T follicular helper cell (primary cell): Measurements from ENCODE around the gene JAZF1.
A peak's percentile ranks its signal among the peaks of the same experiment; 100 is the strongest.

Source experiments
- DNase-seq: peaks from one replicate; pipeline ENCODE4 v3.0.0-alpha.2; 2020; ENCODE audit warnings: low read depth

The JAZF1 gene

DNA sequence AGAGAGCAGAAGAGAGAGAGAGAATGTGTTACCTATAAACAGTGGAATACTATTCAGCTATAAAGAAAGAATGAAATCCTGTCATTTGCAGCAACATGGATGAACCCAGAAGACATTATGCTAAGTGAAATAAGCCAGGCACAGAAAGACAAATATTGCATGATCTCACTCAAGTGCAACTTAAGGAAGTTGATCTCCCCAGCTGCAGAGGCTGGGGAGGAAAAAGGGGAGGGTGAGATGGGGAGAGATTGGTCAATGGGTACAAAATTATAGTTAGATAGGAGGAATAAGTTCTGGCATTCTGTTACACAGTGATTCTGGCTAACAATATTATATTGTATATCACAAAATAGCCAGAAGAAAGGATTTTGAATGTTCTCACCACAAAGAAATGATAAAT is 11.2 kb upstream of the JAZF1 start:
- DNase-seq: no peak

DNA sequence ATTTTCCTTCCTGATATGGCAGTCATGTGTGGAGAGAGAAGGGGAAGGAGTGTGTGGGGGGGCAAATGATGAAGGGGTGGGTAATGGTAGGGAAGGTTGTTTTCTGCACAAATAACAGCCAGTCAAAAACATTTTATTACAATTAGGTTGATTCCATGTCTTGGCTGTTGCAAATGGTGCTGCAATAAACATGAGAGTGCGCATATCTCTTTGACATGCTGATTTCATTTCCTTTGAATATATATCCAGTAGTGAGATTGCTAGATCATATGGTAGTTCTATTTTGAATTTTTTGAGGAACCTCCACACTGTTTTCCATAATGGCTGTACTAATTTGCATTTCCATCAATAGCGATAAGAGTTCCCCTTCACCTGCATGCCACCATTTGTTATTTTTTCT is 10.6 kb upstream of the JAZF1 start:
- no peak for DNase-seq

DNA sequence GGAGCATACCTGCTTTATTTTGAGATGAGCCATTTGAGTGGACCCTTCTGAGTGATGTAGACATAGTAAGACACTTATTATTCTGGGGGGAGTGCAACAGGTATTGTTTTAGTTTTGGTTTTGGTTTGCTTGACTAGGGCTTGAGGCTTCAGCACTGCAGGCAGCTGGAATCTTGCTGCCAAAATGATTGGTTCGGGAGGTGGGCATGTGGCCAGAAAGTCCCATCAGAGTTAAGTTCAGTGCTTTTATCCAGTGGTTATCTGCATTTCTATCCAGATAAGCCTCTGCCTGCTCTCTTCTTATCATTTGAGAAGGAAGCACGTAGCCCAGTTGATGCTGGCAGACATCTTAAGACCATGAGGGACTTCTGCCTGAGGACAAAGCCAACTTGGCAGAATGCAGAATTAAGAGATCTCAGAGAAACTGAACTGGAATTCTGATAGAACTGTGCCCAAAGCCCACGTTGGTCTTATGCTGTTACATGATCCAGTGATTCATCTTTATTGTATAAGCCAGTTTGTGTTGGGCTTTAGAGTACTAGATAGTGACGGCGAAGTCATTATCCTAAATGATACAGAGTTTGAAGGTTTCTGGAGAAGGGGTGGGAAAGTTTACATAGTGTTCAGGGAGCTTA is 9.6 kb upstream of the JAZF1 start:
- DNase-seq: no peak

DNA sequence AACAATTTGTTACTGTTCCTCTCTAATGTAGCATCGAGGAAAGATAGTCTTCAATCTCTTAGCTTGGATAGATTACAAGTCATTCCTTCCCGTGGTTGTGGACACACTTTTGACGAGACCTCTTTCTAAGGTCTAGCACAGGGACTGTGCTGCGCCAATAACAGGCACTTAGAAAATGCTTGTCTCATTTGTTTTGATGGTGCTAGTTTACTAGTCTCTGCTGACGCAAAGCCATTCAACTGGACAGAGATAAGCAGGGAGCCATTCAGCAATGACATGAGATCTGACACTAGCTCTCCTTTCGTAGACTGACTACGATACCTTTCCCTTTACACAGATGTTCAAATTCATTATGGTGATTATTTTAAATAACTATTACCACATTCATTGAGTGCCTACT is 6.4 kb upstream of the JAZF1 start:
- DNase-seq: no peak

DNA sequence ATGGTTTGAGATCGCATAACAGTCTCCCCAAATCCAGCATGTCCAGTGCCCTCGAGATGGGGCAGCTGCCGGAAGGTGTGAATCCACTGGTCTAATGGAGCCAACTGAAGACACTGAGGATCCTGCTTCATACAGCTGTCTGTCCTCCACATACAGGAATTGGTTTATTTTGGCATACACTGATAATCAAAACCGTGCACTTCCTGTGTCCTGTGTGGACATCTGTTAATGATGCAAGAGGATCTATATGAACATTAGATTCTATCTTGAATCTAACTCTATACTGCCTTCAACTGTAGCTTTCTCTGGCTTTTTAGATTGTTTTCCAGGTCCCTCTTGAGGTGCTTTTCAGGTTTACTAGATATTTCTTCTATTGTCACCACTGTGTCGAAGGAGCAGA is 3.0 kb upstream of the JAZF1 start:
- no peak for DNase-seq

DNA sequence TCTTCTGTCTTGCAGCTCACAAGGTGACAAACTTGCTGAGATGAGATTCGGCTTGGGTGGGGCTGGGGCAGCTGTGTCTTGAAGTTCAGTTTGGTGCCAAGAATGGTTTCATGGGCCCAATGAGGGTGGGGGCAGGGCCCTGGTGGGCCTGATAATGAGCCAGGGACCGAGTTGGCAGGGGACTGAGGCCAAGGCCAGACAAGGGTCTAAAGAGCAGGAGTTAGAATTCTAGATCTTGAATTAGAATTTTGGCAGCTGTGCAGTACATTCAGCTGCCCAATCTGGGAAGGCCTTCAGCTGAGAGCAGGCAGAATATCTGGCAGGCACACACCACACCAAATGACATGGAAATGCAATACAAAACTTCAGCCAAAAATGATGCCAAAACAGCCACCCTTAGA is 1.5 kb upstream of the JAZF1 start:
- no peak for DNase-seq

DNA sequence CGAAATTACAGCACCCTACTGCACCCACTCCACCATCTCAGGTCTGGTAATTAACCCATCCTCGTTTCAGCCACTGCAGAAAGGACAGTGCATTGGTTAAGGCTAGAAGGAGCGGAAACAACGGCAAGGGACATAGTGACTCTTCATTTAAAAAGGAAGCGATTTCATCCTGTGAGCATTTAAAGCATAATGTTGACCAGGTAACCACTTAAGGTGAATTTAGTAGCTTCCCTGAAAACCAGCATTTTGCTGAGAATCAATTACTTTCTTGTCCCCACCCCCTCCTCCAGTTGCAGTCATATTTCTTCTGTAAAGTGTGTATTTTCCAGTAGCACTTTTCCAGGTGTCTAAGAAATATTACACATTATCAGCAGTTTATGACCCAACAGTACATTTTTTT is 821 bp upstream of the JAZF1 start:
- DNase-seq: no peak

DNA sequence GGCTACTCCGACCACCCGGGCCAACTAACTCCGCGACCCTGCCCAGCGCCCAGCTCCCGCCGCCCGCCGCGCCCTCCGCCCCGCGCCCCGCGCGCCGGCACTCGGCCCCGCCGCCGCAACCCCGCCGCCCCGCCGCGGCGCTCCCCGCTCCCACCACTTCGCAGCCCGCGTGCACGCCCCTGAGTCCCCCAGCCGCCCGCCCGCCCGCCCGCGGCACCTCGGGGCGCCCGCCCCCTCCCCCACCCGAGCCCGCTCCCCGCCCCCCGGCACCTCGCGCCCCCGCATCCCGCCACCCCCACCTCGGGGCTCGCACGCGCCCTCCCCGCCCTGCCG is 598 bp downstream of the JAZF1 start:
- no peak for DNase-seq

DNA sequence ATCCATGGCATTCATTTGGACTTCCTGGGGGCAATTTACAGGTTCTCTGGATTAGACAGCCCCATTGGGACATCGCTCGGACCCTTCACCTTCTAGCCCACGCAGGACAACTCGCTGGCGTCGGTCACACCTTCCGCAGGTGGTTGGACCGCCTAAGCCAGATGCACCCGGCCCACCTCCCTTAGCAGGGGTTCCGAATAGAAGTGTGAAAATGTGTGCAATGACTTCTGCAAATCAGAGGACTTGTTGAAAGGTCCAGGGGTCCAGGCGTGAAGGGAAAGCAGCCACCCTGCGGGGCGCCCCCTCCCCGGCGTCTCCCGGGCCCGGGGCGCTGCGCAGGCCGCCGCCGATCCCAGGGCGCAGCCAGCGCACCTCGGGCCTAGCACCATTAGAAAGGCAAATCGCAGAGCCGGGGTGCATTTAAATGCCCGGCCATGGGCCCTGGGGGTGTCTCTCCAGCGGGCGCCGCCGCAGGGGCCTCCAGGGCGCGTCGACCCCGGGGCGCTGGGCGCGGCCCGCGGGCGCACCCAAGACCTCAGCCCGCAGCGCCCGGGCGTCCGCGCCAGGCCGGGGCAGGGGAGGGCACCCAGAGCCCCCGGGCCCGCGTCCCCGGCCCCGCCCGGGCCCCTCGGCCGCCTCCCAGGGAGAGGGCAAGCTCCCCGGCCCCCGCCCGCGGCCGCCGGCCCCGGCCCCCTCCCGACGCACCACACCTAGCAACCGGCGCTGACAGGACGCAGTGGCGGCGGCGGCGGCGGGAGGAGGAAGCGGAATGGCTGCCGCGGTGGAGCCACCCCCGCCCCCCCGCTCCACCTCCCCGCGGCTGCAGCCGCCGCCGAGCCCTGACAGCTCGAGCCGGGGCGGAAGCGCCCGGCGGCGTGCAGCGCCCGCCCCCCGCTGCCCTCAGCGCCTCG is 1.2 kb downstream of the JAZF1 start:
- DNase-seq: peak; percentile 61

DNA sequence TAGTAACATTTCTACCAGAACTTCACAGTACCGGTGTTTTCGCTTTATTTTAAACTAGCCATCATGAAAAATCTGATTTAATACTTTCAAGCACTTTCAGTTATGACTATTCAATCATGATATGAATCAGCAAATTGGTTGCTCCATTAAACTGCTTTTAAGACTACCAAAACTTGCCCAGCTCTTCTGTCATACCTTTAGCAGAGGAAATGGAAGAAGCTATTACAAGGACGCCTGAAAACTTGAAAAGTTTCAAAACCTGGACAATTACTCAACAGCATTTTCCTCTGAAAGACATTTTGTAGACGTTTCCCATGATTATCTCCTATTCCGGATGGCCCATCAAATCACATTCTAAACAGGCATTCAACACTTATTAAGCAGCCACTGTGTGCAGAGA is 2.0 kb downstream of the JAZF1 start:
- no peak for DNase-seq

DNA sequence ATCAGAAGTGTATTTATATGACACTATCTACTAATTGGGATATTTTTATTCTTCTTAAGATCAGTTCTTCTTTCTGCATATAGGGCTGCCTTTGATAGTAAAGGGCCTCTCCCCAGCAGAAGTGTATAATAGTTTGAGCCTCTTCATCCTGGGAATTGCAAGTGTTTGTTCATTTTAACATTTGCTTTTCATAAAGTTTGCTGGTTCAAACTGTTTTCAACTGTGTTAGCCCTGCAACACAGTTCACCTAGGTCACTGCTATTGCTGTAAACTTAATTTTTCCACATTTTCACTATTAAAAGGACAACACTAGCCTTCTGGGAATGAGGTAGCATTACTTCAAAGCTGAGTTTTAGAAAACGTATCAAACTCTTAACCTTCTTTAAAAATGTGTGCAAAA is 2.8 kb downstream of the JAZF1 start:
- no peak for DNase-seq

DNA sequence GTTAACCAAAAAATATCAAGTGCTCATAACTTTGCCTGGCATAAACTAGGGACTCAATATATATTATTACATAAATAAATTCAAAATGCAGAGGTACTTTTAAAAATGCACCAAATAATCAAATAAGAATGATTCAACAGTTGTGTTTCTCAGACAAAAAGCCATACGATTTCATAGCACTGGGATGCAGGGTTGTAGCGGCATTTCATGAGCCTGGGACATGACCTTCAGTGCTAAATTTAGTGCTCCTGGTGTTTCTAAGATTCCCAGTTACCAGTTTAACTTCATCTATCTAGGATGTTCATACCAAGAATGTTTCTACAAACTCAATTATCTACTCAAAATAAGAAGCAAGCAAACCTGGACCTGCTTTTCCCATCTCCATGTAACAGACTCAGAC is 4.0 kb downstream of the JAZF1 start:
- no peak for DNase-seq

DNA sequence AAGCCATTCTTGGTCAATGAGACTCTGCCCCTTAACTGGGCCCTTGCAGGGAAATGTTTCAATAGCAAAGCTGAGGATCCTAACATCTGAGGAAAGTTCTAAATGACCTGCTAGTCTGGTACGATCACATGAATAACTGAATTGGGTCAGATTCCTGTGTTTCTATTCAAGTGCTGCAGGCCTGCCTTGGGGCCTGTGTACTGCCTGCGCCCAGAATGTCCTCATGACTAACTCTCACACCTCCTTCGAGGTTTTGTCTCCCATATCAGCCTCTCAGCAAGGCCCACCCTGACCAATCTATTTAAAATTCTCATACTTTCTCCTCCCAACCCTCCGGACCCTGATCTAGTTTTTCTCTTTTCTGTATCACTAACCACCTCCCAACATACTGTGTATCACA is 4.4 kb downstream of the JAZF1 start:
- no peak for DNase-seq

DNA sequence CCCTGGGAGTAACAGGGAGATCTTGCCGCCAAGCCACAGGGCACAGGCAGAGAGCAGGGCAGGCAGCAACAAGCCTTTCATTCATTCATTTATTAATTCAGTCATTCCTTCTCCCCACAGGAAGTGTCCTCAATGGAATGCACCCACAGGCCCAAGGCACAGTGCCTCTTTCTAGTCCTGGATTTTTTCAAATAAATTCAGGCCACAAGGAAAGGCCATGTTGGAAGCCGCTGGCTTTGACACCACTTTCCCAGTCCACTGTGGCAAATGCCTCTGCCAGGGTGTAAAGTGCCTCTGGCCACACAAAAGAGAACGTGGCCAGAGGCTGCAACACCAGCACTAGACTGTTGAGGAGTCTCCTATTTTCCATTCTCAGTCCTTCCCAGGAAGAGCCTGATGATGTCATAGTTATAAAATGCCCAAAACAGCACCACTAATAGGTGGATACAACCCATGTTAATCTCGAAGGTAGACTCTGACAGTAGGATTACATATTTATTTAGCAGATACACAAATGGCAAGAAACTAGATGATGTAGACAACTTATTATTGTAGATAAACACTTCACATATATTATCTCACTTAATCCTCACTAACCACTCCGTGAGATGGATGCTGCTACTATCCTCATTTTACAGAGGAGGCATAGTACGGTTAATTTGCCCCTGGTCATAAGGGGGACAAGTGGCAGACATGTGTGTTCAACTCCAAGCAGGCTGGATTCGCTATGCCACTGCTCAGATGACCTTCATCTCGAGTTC is 5.5 kb downstream of the JAZF1 start:
- DNase-seq: no peak

DNA sequence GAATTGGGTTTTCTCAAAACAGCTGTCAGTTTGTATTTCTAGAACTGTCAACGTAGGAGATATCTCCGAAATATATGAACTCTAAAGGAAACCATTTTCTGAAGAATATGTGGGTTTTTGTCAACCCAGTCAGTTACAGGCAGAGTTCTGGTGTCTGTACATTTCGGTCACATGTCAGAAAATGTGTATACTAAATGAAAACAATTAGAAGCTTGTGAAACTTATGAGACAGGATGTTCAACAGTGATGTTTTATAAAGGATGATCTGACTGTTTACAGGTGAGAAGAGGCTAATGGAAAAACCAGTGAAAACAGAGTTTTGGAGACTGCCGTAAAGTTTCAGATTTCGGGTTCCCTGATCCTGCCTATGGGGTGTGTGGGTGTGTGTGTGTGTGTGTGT is 6.2 kb downstream of the JAZF1 start:
- DNase-seq: no peak

DNA sequence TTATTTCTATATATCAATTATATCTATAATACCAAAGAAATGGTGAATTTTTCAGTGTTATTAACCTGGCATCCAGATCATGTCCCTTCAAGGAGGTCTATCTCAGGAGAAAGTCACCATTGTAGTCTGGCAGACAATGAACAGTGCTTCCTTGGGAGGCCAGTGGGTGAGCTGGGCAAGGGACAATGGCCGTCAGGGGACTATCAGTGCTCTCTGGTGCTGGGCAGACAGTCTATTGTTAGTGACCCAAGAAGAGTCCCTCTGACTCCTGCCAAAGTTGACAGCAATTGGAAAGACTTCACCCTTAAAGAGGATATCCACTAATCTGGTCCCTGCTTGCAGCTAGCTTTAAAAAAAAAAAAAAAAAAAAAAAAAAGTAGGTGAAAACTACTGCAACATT is 7.1 kb downstream of the JAZF1 start:
- no peak for DNase-seq

DNA sequence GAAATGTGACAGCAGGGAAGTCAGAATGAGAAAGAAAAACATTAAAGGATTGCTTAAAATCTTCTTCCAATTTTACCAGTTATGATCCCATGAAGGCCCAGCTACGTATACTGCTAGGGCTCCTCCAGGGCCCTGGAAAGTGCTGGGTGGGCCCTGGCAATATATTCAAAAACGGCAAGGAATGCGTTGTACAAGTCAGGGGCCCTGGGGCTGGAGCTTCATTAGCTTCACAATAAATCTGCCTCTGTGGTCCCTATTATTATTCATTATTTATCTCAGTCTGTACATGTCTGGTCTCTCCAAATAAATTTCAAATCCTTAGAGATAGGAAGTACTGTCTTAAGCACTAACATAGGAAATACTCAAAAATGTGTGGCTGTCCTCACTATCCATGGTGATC is 7.6 kb downstream of the JAZF1 start:
- no peak for DNase-seq

DNA sequence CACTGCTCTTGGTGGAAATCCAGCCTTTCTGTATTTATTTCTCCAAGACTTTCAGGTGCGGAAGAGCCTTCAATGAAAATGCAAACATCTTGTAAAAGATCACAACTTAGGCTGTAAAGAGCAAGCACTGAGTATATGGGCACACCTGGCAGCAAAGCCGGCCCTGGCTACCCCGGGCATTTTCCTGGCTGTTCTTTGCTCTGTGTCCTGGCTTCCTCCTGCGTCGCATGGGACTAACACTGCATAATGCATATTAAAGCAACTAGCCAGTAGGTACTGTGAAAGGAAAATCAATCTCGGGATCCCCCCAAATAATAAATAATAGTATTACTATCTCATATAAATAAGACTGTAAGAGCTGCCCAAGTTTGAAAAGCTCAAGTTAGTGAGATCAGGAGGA is 9.9 kb downstream of the JAZF1 start:
- no peak for DNase-seq

DNA sequence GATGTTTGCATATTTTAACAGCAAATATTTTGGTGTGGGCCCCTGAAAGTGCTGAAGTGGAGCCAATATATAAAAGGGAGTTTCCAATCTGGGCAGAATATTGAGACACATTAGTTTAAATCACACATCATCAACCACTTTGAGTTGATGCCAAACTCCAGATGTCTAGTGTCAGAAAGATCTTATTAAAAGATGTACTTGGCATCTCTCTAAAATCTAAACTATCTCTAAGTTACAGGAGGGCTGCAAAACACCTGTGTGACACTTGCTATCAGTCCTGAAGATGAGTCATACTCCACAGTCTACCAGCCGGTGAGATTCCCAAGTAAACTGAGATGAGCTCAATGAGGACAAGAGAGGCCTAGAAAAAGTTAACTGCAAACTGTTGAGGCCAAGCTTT is 11.4 kb downstream of the JAZF1 start:
- DNase-seq: no peak

DNA sequence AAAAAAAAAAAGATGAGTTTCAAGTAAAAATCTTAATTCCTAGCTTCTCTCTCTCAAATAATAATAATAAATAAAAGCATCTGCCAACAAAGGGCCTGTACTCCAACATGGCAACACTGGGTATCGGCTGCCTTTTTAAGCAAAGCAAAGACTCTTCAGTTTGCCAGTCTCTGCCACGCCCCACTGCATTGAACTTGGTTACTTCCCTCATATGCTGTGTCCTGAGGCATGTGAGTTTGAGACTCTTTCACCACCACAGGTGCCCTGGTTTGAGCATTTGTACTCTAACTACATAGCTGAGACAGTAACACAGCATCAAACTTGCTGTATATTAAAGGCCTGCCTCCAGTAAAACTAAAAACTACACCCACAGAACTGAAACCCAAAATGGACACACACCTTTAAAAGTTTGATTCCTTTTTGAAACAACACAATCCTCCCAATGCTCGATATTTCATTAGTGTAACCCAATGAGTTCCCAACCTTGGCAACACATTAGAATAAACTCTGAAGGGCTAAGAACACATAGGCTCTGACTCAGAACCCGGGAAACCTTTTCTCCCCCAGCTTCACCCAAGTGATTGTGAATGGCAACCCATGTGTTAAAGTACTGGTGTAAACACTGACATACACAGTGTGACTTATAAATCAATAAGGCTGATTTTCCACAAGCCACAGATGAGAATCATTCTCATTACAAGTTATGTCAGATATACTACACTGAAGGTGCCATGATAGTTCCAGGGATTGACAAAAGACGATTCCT is 12.0 kb downstream of the JAZF1 start:
- no peak for DNase-seq

DNA sequence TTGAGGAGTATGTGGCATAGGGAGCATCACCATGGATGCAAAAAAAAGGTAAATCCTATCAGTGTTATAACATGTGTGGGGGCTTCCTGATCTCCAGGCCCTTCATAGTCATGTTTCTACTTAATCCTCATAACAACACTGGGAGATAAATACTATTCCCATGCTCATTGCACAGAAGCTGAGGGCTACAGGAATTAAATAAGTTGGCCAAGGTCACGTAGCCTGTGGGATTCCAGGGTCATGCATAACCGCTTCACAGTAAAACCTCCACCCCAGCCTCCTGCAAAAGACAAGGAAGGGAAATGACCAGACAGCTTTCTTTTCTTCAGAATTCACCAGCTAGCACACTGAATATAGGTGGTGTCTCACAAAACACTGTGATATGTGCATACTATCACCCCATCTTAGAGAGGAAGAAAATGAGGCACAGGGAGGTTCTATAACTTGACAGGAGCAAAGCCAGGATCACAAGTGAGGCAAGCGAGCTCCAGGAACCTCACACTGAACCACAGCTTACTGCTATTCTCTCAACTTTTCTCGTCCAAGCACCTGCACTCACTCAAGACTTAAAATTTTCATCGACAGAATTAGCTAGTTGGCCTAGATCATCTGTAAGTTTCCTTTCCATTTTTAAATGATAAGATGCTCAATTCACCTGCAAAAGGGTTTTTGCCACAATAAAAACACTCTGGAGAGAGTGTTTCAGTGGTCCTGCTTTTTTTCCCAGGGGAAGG is 13.4 kb downstream of the JAZF1 start:
- no peak for DNase-seq
